PFSK-1 (cell line): ENCODE data around the gene PLK3.

ENCODE experiments used
- FOXP2 ChIP-seq: optimal IDR thresholded peaks from 2 replicates; pipeline ENCODE3; 2011; ENCODE audit warnings: borderline replicate concordance, control low read depth, inconsistent platforms; ENCODE audit not compliant: insufficient read depth; ENCODE audit errors: extremely low read length, extremely low read depth
- POLR2AphosphoS5 ChIP-seq: IDR thresholded peaks from 2 replicates; pipeline ENCODE4 v1.6.1; 2012; ENCODE audit warnings: low read depth, mild to moderate bottlenecking, control low read depth, low read length, moderate library complexity
- REST ChIP-seq, 2 experiments: IDR thresholded peaks; 2 replicates each; pipeline versions ENCODE4 v1.6.1 to v1.8.0; 2011 to 2012; ENCODE audit warnings: low read depth in 2 of 2, low read length in 2 of 2, control low read depth in 1 of 2, inconsistent platforms in 1 of 2, mild to moderate bottlenecking in 1 of 2, moderate library complexity in 1 of 2; ENCODE audit not compliant: insufficient read depth in 1 of 2
- SIN3A ChIP-seq: IDR thresholded peaks from 2 replicates; pipeline ENCODE4 v1.6.1; 2012; ENCODE audit warnings: mild to moderate bottlenecking, low read length, moderate library complexity, borderline replicate concordance; ENCODE audit not compliant: insufficient read depth
- TAF1 ChIP-seq: IDR thresholded peaks from 2 replicates; pipeline ENCODE4 v1.6.1; 2012; ENCODE audit warnings: low read length, control low read depth, borderline replicate concordance; ENCODE audit not compliant: insufficient read depth

The PLK3 gene

DNA sequence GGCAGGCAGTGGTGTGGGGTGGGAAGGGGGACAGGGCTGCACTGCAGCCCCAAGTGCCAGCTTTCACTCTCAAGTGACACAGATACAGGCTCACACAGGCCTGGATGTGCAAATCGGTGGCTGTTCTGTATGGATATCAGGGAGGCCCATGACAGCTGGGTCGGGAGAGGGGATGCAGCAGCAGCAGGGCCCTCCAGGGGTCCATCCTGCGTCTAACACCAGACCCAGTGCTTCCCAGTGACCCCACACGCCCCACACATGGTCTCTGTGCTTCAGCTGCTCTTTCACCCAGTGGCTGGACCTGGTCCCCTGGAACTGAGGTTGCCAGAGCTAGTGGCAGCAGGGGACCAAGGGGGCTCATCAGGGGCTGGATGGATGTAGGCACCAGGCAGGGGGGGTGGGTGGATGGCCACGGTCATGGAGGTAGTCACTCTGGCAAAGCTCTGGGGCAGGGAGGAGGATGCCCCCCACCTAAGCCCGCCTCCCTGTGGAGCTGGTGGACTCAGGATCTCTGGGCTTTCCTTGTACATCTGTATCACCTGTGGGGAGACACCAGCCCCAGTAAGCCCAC, 22.0 kb downstream of the PLK3 start:
- TF ChIP-seq REST (IDR thresholded peaks at IDR 0.05; ENCODE audit: insufficient read depth in 1 of 2, low read depth in 2 of 2, low read length in 2 of 2) (no peak), TAF1 (no peak), SIN3A (no peak), POLR2AphosphoS5 (no peak), FOXP2 (no peak)

DNA sequence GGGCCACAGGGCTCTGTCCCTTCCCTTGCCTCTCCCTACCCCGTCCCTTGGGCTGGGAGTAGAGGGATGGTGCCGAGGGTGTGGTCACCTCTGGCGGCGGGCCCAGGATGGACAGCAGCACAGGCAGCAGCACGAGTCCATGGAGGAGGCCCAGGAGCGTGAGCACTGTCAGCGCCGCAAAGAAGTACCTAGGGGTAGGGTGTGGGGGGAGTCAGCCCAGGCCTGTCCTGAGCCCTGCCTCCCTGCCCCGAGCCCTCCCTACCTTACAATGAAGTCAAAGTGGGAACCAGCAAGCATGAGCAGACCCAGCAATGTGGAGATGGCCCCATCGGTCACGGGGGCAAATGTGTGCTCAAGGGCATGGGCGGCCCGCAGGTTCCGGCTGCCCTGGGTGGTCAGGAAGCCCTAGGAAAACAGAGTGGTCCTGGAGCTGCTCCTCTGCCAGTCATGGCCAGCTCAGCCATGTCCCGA, 22.8 kb downstream of the PLK3 start:
- TF ChIP-seq FOXP2 (no peak), SIN3A (no peak), POLR2AphosphoS5 (no peak), REST (IDR thresholded peaks at IDR 0.05; ENCODE audit: insufficient read depth in 1 of 2, low read depth in 2 of 2, low read length in 2 of 2) (no peak), TAF1 (no peak)

- TF ChIP-seq TAF1 (no peak), REST (IDR thresholded peaks at IDR 0.05; ENCODE audit: insufficient read depth in 1 of 2, low read depth in 2 of 2, low read length in 2 of 2) (no peak), POLR2AphosphoS5 (no peak), SIN3A (no peak), FOXP2 (no peak)
These were observed 26.4 kb downstream of the PLK3 start for GRCh38 chr1:44826375-44827196.

DNA sequence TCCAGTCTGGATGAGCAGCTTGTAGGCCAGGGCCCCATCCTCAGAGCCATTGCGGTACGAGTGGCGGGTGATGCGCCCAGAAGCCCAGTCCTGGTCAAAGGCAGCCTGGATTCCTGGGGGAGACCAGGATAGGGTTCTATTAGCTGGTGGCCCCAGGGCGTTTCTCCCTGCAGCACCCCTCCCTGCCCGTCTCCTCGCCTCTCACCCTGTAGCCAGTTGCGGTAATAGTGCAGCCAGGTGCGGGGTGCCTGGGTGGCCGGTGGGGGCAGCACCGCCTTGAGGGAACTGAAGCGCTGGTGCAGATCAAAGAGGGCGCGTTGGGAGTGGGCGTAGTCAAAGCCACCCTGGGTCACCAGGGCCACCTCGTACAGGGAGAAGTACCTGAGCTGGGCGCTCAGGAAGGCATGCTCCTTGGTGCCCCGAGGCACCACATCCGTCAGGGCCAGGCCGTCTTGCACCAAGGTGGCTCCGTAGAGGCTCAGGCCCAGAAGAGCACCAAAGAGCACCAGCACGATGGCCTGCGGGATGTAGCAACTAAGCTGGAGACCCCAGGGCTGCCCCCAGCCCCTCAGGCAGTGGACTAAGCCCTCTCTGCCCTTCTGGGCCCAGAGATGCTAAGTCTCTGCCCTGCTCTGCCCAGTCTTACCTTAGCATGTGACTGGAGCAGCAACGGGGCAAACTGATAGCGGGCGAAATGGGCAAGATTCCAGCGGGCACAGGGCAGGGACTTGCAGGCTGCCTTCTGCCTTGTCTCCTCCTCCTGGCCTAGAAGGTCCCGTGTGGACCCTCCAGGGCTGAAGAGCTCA, 27.2 kb downstream of the PLK3 start:
- no peak for TF ChIP-seq POLR2AphosphoS5
- no peak for TF ChIP-seq FOXP2
- no peak for TF ChIP-seq SIN3A

GRCh38 chr1:44828003-44828651, 27.9 kb downstream of the PLK3 start:
- TF ChIP-seq FOXP2 (no peak), REST (IDR thresholded peaks at IDR 0.05; ENCODE audit: insufficient read depth in 1 of 2, low read depth in 2 of 2, low read length in 2 of 2) (no peak), POLR2AphosphoS5 (no peak), TAF1 (no peak), SIN3A (no peak)
